ENCODE results near the gene AZIN2. TPM values are rescaled to one million over a fixed set of nuclear protein-coding genes. Genes with fewer than 3 reads are reported as not detected.

AZIN2 gene
- total RNA-seq, 1 experiment from 2014 or later = 0.39 TPM

GRCh38 chr1:33056426-33056825 lies 24.5 kb upstream of the AZIN2 start:
- H2AK5ac ChIP-seq (ENCODE audit: insufficient read length, low read length) = no peak overlapping the region
- no peak overlapping the region for H3K56ac ChIP-seq (ENCODE audit: insufficient read length, low read depth, low read length)
- H3K27ac Mint-ChIP-seq = no peak overlapping the region
- H3K36me3 Mint-ChIP-seq (ENCODE audit: insufficient read depth in 1 of 3, low read depth in 3 of 3) = peaks cover 0 to 4% (median 0%) of the 10 kb centered on the region in 3 experiments; a peak in 3 of 7 replicates
- H2BK5ac ChIP-seq (ENCODE audit: insufficient read length, low read length) = no peak overlapping the region
- H2BK120ac ChIP-seq (ENCODE audit: low read depth, low read length, poor library complexity, severe bottlenecking) = no peak overlapping the region
- no peaks in the 10 kb centered on the region for H3K9me3 ChIP-seq (ENCODE audit: control insufficient read depth, low read depth, low read length)
- no CpG with 5 or more reads among the region's 3 CpGs for WGBS (ENCODE audit: extremely low coverage, insufficient read length, low lambda C conversion rate)
- no peak for DNase-seq
- H3K4me1 ChIP-seq (ENCODE audit: insufficient read depth, low read length) = no peaks in the 10 kb centered on the region
- no peak overlapping the region for H3K4me2 ChIP-seq (ENCODE audit: insufficient read depth, insufficient read length, low read length)
- H3T11ph ChIP-seq (ENCODE audit: low read length) = no peak overlapping the region
- no peaks in the 10 kb centered on the region for H3K79me1 ChIP-seq (ENCODE audit: insufficient read depth, low read depth, low read length, poor library complexity, severe bottlenecking)
- no peak overlapping the region for H2BK20ac ChIP-seq (ENCODE audit: low read depth, low read length, poor library complexity, severe bottlenecking)
- no peak overlapping the region for H3K9ac ChIP-seq (ENCODE audit: extremely low read depth, insufficient read length, low read length)
- no peak overlapping the region for H3K27ac ChIP-seq (ENCODE audit: insufficient read length, low read depth, low read length)
- H2BK15ac ChIP-seq (ENCODE audit: low read depth, low read length) = no peak overlapping the region
- H4K8ac ChIP-seq (replicated peaks; ENCODE audit: insufficient read length, low read depth, low read length) = no peak overlapping the region
- H4K5ac ChIP-seq (ENCODE audit: insufficient read length, low read depth, low read length) = no peak overlapping the region
- peaks cover 7 to 9% of the 10 kb centered on the region in 2 experiments; a peak in 4 of 5 replicates for H3K9me3 Mint-ChIP-seq
- H2AFZ ChIP-seq (ENCODE audit: low read length) = no peak overlapping the region
- no peaks in the 10 kb centered on the region for H3K27me3 ChIP-seq (ENCODE audit: insufficient read depth, low read length)
- H3K18ac ChIP-seq (ENCODE audit: insufficient read length, low read depth, low read length) = no peak overlapping the region
- no peak overlapping the region for H3K23ac ChIP-seq (ENCODE audit: insufficient read length, low read depth, low read length)
- H3K79me2 ChIP-seq (ENCODE audit: insufficient read depth, low read length) = no peaks in the 10 kb centered on the region
- TF ChIP-seq CTCF (conservative IDR thresholded peaks at IDR 0.05) = no peak
- no peak overlapping the region for H2BK12ac ChIP-seq (ENCODE audit: insufficient read length, low read depth, low read length)
- no peak overlapping the region for H3K4ac ChIP-seq (ENCODE audit: low read depth, low read length)
- no peak overlapping the region for H3K4me3 Mint-ChIP-seq
- H3K4me1 Mint-ChIP-seq = no peaks in the 10 kb centered on the region
- no peak overlapping the region for H4K91ac ChIP-seq (ENCODE audit: insufficient read length, low read depth, low read length)
- H3K27me3 Mint-ChIP-seq (ENCODE audit: low read depth) = peaks cover 5% of the 10 kb centered on the region
- H3K14ac ChIP-seq (ENCODE audit: insufficient read depth, low read length) = no peak overlapping the region
- no peaks in the 10 kb centered on the region for H3K23me2 ChIP-seq (ENCODE audit: insufficient read length, low read depth, low read length, poor library complexity, severe bottlenecking)
- H4K20me1 ChIP-seq (ENCODE audit: control insufficient read depth, insufficient read depth, insufficient read length) = no peaks in the 10 kb centered on the region

All from H9 (cell line).